HG02981 (cell line): ENCODE data around the gene PRR4.

Experiments
- ATAC-seq: cut with Tn5 transposase; IDR thresholded peaks from one replicate; pipeline ENCODE4 v1.9.1; 2021; ENCODE audit warnings: mild to moderate bottlenecking, moderate library complexity; ENCODE audit not compliant: unreplicated experiment

PRR4 gene, protein sequence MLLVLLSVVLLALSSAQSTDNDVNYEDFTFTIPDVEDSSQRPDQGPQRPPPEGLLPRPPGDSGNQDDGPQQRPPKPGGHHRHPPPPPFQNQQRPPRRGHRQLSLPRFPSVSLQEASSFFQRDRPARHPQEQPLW

DNA sequence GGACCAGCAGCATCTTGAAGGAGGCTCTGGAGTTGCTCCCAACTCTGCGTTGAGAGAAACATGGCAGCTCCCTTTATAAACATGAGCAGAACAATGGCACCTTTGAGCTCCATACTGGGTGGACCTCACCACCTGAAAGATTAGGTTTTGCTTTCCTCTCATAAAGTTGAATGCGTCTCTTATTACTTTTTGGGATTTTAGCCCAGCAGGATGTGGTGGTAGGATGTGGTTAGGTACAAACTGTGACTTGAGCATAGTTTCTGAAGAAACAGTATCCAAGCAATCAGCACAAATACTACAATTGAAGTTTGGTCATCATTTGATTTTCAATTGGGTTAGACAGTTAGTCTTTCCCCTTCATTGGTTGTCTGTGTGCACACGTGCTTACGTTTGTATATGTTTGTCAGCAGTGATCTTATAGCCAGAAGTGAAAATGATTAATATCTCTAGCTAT lies at the start of gene PRR4:
PRR4 (minus strand) TSS at position 51 of the 454 bp plus-strand sequence; CDS start at position 13, 38 bp downstream.
- ATAC-seq = peak; percentile 67

DNA sequence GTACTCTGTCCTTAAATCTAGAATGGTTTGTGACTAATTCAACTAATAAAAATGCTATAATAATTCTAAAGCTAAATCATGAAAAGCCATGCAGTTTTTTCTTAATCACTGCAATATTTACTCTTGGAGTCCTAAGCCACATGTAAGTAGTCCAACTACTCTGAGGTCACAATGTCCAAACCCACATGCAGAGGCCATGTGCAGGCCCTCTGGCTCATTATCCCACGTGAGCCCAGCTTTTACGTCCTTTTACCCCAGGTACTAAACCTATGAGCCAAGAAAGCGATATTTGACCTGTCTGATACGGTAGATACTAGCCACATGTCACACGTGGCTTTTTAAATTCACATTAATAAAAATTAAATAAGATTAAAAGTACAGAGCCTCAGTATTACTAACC lies 47.6 kb upstream of the PRR4 start:
- no peak for ATAC-seq

DNA sequence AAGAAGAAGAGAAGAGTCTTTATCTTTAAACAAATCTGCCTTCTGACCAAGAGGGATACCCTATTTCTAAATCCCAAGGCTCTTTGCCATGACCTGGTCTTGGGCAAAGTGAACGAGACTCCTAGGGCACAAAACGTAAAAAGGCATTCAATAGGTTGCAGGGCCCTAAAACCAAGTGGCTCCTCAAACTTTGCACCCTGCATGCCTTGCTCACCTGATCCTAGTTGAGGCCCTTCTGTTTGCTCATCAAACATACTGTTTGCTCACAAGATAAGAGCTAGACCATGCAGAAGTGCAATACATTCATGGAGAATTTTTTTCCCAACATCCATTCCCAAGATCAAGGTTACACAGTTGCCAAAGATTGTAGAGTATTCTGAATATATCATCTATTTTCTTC lies 42.7 kb upstream of the PRR4 start:
- ATAC-seq = no peak

DNA sequence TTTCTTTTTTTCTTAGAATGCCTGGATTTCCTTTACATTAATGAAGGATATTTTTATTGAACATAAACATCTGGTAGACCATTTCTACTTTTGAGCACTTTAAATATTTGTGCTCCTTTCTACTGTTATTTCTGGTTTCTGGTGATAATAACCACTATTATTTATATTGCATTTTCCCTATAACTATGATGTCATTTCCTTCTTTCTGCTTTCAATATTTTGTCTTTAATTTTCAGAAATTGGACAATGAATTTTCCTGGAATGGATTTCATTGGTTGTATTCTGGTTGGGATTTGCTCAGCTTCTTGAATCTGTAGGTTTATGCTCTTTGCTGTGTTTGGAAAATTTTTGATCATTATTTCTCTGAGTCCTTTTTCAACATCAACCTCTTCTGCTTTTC lies 40.0 kb upstream of the PRR4 start:
- no peak for ATAC-seq

DNA sequence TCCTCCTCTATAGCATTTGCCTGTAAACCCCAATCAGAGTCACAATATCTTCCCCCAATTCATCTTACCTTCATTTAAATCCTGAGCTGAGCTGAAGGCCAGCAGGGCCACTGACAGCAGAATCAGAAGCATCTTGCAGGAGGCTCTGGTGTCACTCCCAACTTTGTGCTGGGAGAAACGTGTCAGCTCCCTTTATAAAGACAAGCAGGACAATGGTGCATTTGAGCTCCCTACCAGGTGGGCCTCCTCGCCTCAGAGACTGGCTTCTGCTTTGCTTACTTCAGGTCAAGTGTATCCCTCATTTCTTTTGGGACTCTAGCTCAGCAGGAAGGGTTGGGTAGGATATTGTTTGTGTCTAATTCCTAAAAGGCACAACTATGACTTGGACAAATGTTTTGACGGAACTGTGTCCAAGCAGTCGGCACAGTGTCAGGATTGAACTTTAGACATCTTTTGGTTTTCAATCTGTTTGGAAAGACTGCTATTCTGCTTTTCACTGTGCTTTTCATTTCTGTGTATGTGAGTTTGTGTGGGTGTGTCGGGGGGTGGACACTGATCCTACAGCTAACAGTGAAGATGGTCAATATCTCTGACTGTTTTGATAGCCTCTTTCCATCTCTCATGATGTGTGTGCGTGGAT lies 34.9 kb upstream of the PRR4 start, which contains the start of gene PRH1:
PRH1 (minus strand) TSS at position 170 of the 640 bp plus-strand sequence; CDS start at position 132, 38 bp downstream.
- ATAC-seq = no peak

DNA sequence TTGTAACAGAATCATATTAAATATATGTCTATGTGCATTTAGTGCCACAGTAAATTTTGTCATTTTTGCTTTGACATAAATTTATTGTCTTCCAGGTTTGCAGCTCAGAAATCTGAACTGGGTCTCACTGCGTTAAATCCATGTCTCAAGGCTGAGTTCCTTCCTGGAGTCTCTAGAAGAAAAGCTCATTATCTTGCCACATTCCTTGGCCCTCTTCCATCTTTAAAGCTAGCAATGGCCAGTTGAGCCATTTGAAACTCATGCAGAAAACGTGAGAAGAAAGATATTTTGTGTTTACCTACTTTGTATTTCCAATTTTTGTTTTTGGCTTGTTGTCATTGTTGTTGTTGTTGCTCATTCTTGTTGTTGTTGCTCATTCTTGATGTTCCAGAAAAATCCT lies 24.1 kb upstream of the PRR4 start:
- ATAC-seq = no peak

DNA sequence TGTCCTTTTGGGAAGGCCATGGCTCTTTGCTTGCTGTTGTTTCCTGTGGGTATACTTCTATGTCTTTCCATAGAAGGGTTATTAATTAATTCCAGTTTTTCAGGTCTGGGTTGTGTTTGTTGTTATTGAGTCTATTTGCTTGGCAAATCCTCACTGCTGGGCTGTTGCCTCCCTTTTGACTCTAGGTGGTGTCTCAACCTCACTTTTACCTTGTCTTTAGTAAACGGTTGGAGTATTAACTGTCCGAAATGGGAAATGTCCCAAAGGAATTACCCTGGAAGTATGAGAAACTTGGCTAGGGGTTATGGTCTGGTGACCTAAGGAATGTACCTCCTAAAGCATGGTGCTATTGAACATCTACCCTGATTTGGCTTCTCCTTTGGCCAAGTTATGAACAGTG lies 18.1 kb upstream of the PRR4 start:
- ATAC-seq = no peak

DNA sequence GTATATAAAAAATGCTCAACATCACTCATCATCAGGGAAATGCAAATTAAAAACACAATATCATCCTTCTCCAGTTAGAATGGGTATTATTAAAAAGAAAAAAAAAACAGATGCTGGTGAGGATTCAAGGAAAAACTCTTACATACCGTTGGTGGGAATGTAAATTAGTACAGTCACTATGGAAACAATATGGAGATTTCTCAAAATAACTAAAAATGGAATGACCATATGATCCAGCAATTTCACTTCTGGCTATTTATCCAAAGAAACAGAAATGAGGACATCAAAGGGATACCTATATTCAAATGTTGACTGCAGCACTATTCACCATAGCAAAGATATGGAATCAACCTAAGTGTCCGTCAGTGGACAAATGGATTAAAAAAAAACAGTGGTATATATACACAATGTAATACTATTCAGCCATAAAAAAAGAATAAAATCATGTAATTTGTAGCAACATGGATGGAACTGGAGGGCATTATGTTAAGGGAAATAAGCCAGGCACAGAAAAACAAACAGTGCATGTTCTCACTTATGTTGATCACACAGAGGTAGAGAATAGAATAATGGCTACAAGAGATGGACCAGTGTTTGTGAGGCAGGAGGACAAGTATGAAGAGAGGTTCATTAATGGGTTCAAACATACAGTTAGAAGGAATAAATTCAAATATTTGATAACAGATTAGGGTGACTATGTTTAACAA lies 14.4 kb upstream of the PRR4 start:
- no peak for ATAC-seq

DNA sequence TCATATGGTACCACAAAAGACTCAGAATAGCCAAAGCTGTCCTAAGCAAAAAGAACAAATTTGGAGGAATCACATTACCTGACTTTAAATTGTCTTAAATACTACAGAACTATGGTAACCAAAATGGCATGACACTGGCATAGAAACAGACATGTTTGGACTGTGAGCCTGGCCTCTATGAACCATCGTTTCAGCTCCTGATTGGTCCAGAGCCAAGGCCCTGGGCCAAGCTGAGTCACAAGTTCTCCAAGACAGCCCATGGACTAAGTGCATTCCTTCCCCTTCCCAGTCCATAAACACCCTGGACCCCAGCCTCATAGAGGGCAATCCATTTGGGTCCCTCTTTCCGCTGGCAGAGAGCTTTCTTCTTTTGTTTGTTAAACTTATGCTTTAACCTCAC lies 12.1 kb upstream of the PRR4 start:
- no peak for ATAC-seq

DNA sequence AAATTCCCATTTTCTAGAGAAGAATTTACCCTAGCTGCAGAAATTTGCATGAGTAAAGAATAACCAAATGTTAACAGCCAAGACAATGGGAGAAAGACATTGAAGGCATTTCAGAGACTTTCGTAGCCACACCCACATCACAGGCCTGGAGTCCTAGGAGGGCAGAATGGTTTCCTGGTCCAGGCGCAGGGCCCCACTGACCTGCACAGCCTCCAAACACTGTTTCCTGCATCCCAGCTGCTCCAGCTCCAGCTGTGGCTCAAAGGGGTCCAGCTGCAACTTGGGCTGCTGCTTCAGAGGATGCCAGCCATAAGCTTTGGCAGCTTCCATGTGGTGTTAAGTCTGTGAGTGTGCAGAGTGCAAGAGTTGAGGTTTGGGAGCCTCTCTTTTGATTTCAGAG lies 6.5 kb upstream of the PRR4 start:
- ATAC-seq = no peak

DNA sequence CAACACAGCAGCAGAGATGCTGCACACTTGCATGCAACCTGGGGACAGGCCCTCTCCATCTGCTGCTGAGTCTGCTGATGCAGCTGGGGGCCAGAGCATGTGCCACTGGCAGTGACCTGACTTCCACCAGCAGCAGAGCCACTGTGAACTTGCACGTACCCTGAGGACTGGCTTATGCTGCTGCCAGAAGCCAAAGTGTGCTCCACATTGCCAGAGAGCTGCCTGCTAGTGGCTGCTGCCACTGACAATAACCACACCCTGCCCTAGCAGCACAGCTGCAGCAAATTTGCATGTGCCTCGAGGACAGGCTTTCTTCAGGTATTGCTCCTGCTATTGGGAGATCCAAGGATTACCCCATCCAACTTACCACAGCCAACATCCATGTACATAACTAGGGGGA lies 4.5 kb upstream of the PRR4 start:
- no peak for ATAC-seq

DNA sequence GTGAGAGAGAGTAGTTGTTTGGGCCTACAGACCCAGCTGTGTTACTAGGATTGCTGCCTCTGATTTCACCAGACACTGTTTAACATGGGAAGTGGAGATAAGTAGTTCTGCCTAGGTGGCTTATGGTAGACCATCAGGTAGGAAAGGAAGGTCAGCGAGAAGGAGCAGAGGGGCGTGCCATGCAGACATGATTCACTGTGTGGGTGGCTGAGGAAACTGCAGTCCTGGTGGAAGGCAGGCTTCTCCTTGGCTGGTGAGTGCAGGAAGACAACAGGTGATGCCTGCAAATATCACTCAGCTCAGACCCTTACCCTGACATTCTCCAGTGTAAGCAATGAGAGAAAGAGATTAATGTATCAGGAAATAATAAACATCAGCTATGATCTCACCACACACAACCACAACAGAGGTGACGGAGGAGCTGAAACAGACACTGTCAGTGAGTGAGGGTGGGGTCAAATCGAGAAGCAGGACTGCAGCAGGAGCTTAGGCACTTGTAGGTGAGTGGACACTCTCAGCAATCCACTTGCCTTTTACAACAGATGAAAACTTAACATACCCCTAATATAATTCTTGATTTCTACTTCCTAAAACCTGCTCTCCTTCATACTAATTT lies 2.1 kb upstream of the PRR4 start:
- no peak for ATAC-seq

DNA sequence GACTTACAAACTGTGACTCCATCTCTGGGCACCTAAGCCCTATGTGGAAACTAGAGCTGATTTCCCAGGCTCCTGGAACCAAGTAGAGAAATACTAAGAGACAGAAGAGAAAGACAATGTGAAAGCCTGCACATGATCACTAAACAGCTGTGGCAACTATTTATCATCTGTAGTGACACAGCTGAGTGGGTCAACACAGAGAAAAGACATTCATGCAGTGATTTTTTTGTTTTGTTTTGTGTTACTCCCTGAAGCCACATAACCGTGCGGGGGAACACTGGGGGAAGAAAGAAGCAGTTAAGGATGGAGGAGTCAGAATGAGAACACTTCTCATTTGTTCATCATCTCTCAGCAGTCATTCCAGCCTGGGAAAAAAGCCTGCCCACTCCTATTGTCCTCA lies 1.5 kb downstream of the PRR4 start:
- ATAC-seq = no peak

DNA sequence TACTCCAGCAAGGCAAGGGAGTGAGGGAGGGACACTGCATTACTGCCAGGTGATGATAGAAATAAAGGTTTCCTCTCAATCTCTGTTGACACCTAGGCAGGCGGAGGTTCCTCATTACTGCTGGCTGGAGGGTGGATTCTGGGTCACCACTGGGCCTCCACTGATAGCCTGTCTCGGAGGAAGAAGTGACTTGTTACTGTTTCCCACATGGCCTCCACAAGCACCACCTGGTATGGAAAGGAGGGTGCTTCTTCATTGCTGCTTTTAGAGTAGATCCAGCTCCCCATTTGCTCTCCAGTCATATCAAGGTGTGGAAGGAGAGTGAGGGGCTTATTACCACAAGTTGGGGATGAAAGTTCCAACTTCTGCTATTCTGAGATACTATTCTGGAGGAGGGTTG lies 6.4 kb downstream of the PRR4 start:
- no peak for ATAC-seq

DNA sequence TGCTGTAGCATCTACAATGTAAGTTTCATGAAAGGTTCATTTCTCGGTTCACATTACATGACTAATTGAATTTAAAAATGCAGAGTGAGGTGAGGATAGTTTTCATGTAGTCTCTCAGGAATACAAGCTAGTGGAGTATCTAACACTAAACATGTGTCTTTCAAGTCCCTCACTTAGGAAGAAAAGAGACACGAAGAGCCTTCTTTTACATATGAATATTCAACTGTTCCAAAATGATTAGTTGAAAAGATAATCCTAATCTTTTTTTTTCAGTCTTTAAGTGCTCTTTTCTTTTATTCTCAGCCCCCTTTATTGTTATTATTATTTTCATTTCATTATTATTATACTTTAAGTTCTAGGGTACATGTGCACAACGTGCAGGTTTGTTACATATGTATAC lies 10.8 kb downstream of the PRR4 start:
- no peak for ATAC-seq

DNA sequence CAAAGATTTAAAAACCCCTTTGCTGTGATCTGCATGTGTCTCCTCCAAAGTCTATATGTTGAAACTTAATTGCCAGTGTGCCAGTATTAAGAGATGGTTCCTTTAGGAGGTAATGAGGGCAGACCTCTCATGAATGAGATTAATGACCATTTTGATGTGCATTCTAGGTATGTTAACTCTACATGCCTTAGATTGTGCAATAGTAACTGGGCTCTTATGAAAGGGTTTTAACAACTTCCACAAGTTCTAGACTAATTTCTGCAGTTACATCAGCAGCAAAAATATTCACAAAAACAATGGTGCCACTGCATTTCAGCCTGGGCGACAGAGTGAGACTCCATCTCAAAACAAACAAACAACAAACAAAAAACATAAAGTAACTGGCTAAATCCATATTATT lies 19.3 kb downstream of the PRR4 start:
- ATAC-seq = no peak

DNA sequence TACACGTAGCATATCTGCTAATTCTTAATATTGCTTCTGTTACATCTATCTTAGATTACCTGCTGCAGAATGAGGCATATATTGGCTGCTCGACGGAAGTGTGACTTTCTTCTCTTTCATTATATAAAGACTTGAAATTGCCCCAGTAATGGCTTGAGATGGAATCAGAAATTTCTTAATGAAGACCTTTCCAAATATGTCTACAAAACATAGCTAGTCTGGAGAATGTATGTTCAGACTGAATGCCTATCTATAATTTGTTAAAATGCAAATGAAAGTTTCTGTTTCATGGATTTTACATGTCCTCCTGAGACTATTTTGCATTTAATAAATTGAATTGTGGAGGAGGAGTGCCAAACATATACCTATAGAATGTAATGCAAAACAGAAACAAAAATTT lies 23.0 kb downstream of the PRR4 start, which contains the start of gene TAS2R10:
TAS2R10 (minus strand) TSS at position 101 of the 400 bp plus-strand sequence; CDS start at position 12, 89 bp downstream.
- ATAC-seq = no peak

DNA sequence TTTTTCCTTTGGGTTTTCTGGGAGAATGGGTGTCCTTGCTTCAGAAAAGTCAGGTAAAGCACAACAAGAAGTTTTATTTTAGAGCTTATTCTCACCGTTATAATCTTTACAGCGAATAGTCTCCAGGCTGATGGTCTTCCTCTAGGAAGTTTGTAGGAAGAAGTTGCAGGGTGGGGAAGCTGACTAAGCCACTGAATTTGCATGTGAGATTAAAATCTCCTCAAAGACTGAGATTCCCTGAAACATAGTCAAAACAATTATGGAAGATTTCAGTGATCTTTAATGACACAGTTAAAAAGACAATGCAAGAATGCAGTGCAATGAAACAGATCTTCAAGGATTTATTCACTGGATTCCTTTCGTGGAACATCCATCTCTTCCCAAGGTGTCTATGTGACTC lies 24.3 kb downstream of the PRR4 start:
- ATAC-seq = no peak

DNA sequence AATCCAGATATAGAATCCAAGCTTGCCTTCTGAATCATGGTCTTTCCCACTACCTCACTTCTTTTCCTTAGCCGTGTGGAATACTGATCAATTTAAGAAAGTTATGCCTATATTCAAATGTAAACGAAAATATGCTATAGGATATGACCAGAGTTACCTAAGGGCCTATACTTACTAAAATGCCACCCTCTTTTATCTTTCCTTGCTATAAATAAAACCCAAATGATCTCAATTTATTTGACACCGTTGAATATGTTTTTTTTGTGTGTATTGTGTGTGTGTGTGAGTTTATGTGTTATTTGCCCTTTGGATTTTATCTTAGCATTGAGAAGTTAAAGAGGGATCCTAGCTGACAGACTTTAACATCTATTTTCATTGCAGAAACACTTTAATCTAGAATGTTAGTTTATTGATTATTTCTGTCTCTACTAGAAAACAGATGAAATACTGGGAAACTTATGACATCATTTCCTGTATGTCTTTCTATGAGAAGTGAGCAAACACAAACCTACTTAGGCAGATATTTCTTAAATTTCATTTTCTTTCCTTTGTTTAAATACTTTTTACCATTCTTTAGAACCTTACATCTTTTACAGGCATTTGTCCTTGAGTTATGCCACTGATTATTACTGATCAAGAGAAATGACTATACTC lies 37.3 kb downstream of the PRR4 start:
- no peak for ATAC-seq

DNA sequence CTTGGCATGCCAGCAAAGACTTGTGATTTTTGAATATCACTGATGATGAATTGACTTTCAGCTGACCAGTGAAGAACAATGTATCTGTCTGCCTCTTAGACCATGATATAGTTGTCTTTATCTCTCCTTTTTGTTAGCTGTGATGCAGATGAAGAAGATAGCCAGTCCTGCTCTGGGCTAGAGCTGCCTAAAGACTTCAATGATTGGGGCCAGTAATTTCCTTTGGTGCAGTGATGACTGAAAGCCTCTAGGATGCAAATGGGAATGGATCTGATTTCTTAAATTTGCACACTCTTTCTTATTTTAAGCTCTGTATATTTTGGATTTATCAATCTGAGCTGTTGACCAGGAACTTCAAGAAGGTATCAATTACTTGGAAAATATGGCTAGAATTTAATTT lies 39.2 kb downstream of the PRR4 start, which contains the start of gene TAS2R9:
TAS2R9 (minus strand) TSS at position 101 of the 400 bp plus-strand sequence; CDS start at position 8, 93 bp downstream.
- no peak for ATAC-seq

DNA sequence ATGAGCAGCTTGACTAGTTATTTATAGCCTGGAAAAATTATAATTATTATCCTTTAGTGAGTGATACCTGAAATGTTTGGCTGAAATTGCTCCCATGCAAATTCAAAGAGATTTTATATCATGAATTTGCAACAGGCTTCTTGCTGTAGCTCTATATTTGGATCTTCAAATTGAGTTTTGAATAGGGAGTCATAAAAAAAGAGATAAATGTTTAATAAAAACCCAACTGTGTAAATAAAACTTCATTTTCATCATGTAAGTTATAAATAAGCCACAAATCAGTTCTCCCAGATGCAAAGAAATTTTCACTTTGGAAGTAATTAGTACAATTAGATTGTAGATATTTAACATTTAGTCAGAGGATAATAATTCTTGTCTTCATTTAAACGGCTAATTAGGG lies 42.1 kb downstream of the PRR4 start, which contains the start of gene TAS2R8:
TAS2R8 (minus strand) TSS at position 101 of the 400 bp plus-strand sequence. CDS start 306 bp downstream, outside the sequence.
- ATAC-seq = no peak
